ENCODE results near the gene NT5C2.

Gene NT5C2

GRCh38 chr10:103064956-103065355, 128.1 kb downstream of the NT5C2 start:
- H3K4me3 ChIP-seq (ENCODE audit: low read depth, low read length): no peak overlapping the region
- TF ChIP-seq CTCF (IDR thresholded peaks at IDR 0.05; ENCODE audit: borderline replicate concordance, insufficient read depth, low read depth, low read length): no peak

- TF ChIP-seq CTCF (IDR thresholded peaks at IDR 0.05; ENCODE audit: borderline replicate concordance, insufficient read depth, low read depth, low read length): no peak
These were observed 130.1 kb downstream of the NT5C2 start for GRCh38 chr10:103062854-103063590.

GRCh38 chr10:103060575-103060974, 132.5 kb downstream of the NT5C2 start:
- H3K4me3 ChIP-seq (ENCODE audit: low read depth, low read length): no peak overlapping the region
- TF ChIP-seq CTCF (IDR thresholded peaks at IDR 0.05; ENCODE audit: borderline replicate concordance, insufficient read depth, low read depth, low read length): no peak

More at GRCh38 chr10:103062854-103063590, 130.1 kb downstream of the NT5C2 start:
- no peak overlapping the region for H3K4me3 ChIP-seq (ENCODE audit: low read depth, low read length)

GRCh38 chr10:103058034-103058433, 135.0 kb downstream of the NT5C2 start:
- TF ChIP-seq CTCF (IDR thresholded peaks at IDR 0.05; ENCODE audit: borderline replicate concordance, insufficient read depth, low read depth, low read length): no peak

GRCh38 chr10:103055105-103055504, 138.0 kb downstream of the NT5C2 start:
- no peak overlapping the region for H3K4me3 ChIP-seq (ENCODE audit: low read depth, low read length)
- no peak for TF ChIP-seq CTCF (IDR thresholded peaks at IDR 0.05; ENCODE audit: borderline replicate concordance, insufficient read depth, low read depth, low read length)

More at GRCh38 chr10:103058034-103058433, 135.0 kb downstream of the NT5C2 start:
- no peak overlapping the region for H3K4me3 ChIP-seq (ENCODE audit: low read depth, low read length)

- TF ChIP-seq CTCF (IDR thresholded peaks at IDR 0.05; ENCODE audit: borderline replicate concordance, insufficient read depth, low read depth, low read length): no peak
- H3K4me3 ChIP-seq (ENCODE audit: low read depth, low read length): no peak overlapping the region
These were observed 138.5 kb downstream of the NT5C2 start for GRCh38 chr10:103054621-103055020.
